Loucy (cell line): Measurements from ENCODE around the gene IRGQ.

Experiments used
- CTCF ChIP-seq: fragments of 200-600 bp; sonication (generic); conservative IDR thresholded peaks from 2 replicates; pipeline ENCODE4 v1.5.1; 2014; ENCODE audit warnings: mild to moderate bottlenecking, antibody characterized with exemption, low read length
- EZH2phosphoT487 ChIP-seq: fragments of 200-600 bp; IDR thresholded peaks from 2 replicates; pipeline ENCODE4 v1.6.1; 2018; ENCODE audit warnings: antibody characterized with exemption, mild to moderate bottlenecking, moderate library complexity, borderline replicate concordance

DNA sequence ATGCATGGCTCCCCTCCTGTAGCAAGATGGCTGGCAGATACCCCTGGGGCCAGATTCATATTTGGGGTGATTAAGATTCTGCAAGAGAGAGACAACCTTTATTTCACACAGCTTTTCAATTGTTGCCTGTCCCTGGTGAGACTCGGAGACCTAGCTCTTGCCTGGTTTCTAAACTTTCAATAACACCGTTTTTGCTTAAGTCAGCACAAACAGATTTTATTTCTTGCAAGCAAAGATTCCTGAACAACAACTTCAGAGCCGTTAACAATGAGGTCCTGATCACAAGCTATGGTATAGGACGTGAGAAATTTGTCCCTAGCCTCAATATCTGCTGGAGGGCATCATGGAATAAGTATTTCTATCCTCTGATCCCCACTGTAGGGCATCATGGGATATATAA is 46.6 kb upstream of the IRGQ start:
- no peak for TF ChIP-seq CTCF
- TF ChIP-seq EZH2phosphoT487, result no peak
